Hepatocyte (in vitro differentiated cells): ENCODE data around the gene WDFY4. TPM values are rescaled to one million over a fixed set of nuclear protein-coding genes. Genes with fewer than 3 reads are reported as not detected.

Experiments used
- DNase-seq: peaks from one replicate; pipeline ENCODE4 v3.0.0-alpha.2; 2016; ENCODE audit warnings: low spot score
- H2AFZ ChIP-seq: fragments of 200-600 bp; sonication (generic); 2 replicates; pipeline ENCODE4 v1.6.0; 2016; ENCODE audit warnings: antibody characterized with exemption, mild to moderate bottlenecking
- H3K27ac ChIP-seq: fragments of 200-600 bp; sonication (generic); 2 replicates; pipeline ENCODE4 v1.5.1; 2016; ENCODE audit warnings: mild to moderate bottlenecking
- H3K27me3 ChIP-seq: fragments of 200-600 bp; sonication (generic); 2 replicates; pipeline ENCODE4 v1.6.1; 2016
- H3K36me3 ChIP-seq: fragments of 200-600 bp; sonication (generic); replicated peaks from 2 replicates; pipeline ENCODE4 v1.5.1; 2016; ENCODE audit warnings: low read depth; ENCODE audit not compliant: insufficient read depth
- H3K4me1 ChIP-seq: fragments of 200-600 bp; sonication (generic); 2 replicates; pipeline ENCODE4 v1.5.1; 2016; ENCODE audit warnings: mild to moderate bottlenecking, moderate library complexity; ENCODE audit not compliant: insufficient read depth
- H3K4me2 ChIP-seq: fragments of 200-600 bp; sonication (generic); 2 replicates; pipeline ENCODE4 v1.6.0; 2016
- H3K4me3 ChIP-seq: fragments of 200-600 bp; sonication (generic); 2 replicates; pipeline ENCODE4 v1.5.1; 2016; ENCODE audit warnings: mild to moderate bottlenecking
- H3K79me2 ChIP-seq: fragments of 200-600 bp; sonication (generic); 2 replicates; pipeline ENCODE4 v1.6.0; 2017; ENCODE audit warnings: mild to moderate bottlenecking
- H3K9me2 ChIP-seq: fragments of 200-600 bp; sonication (generic); replicated peaks from 2 replicates; pipeline ENCODE4 v1.6.0; 2017; ENCODE audit warnings: mild to moderate bottlenecking; ENCODE audit not compliant: insufficient read depth
- H3K9me3 ChIP-seq: fragments of 200-600 bp; sonication (generic); 2 replicates; pipeline ENCODE4 v1.5.1; 2016; ENCODE audit warnings: low read depth, mild to moderate bottlenecking
- H4K20me1 ChIP-seq: fragments of 200-600 bp; sonication (generic); 2 replicates; pipeline ENCODE4 v1.6.0; 2016; ENCODE audit warnings: mild to moderate bottlenecking; ENCODE audit not compliant: insufficient read depth, poor library complexity, severe bottlenecking
- CTCF ChIP-seq: fragments of 200-600 bp; sonication (generic); IDR thresholded peaks from 2 replicates; pipeline ENCODE4 v1.5.1; 2016; ENCODE audit warnings: antibody characterized with exemption, mild to moderate bottlenecking; ENCODE audit not compliant: poor library complexity
- EZH2 ChIP-seq: fragments of 200-600 bp; sonication (generic); IDR thresholded peaks from 2 replicates; pipeline ENCODE4 v1.6.1; 2016; ENCODE audit warnings: antibody characterized with exemption, mild to moderate bottlenecking, borderline replicate concordance
- EZH2phosphoT487 ChIP-seq: fragments of 200-600 bp; sonication (generic); IDR thresholded peaks from one replicate; pipeline ENCODE4 v1.6.1; 2018; ENCODE audit warnings: antibody characterized with exemption, mild to moderate bottlenecking, low read depth, moderate library complexity; ENCODE audit not compliant: unreplicated experiment, severe bottlenecking
- WGBS: methylation state at CpG from one replicate; pipeline ENCODE4 v1.1.6; 2016; ENCODE audit warnings: low lambda C conversion rate; ENCODE audit errors: missing lambda C conversion rate; 5-methylcytosine and 5-hydroxymethylcytosine counted together
- polyA plus RNA-seq: library from polyadenylated mRNA; unstranded; fragments of >200 nt; fragmentation: Nextera tagmentation; extraction: Ambion mirVana; gene quantifications from 2 replicates; pipeline ENCODE4 v1.2.1, GENCODE V29; 2016
- total RNA-seq: library from RNA; depleted of rRNA; stranded (reverse); fragments of >200 nt; gene quantifications from 2 replicates; pipeline ENCODE4 v1.2.3, GENCODE V29; 2014

The WDFY4 gene
- total and polyA plus RNA-seq, 2 experiments from 2014 or later, result 0.43 to 0.91 TPM

DNA sequence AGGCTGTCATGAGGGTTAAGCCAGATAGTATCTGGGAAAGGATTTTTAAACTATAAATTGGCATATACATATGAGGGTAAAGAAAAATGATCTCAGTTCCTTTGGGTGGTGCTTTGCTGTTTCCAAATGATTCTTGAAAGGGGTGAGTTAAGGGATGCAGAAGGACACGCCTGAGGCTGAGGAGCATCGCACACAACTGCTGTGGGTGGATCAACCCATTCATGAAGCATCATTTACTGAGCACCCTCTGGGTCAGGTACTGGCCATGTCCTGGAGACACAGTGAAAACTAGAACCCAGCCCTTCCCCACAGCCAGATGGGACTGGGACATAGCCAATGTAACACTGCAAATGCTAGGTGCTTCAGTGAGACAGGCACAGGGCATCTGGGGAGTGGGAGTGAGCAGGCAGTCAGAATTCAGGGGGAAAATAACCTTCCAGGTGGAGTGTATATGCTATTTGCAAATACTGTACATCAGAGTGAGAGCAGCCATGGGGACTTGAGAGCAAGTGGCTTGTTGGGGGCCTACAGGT, 112.1 kb downstream of the WDFY4 start:
- WGBS, result 95% methylated on average over 2 of the region's 2 CpGs
- no peak overlapping the region for H3K4me3 ChIP-seq

GRCh38 chr10:48797830-48798229, 113.2 kb downstream of the WDFY4 start:
- H3K36me3 ChIP-seq, result no peaks in the 10 kb centered on the region
- H3K4me2 ChIP-seq, result no peak overlapping the region
- no peak overlapping the region for H3K4me3 ChIP-seq
- no peaks in the 10 kb centered on the region for H3K4me1 ChIP-seq
- no peaks in the 10 kb centered on the region for H3K79me2 ChIP-seq
- H3K27ac ChIP-seq, result no peak overlapping the region
- WGBS, result 91% methylated on average over 4 of the region's 4 CpGs
- H2AFZ ChIP-seq, result no peak overlapping the region
- no peak for DNase-seq
- peaks cover 5% of the 10 kb centered on the region for H3K27me3 ChIP-seq
- H3K9me2 ChIP-seq, result no peaks in the 10 kb centered on the region
- TF ChIP-seq EZH2 (no peak), EZH2phosphoT487 (no peak), CTCF (no peak)
- no peaks in the 10 kb centered on the region for H4K20me1 ChIP-seq
- H3K9me3 ChIP-seq, result no peaks in the 10 kb centered on the region

More for the DNA sequence above, 112.1 kb downstream of the WDFY4 start:
- Histone ChIP-seq H3K4me1 (no peaks in the 10 kb centered on the region), H3K36me3 (no peaks in the 10 kb centered on the region), H3K4me2 (no peak overlapping the region), H3K27me3 (peaks cover 9% of the 10 kb centered on the region), H3K27ac (no peak overlapping the region), H3K79me2 (no peaks in the 10 kb centered on the region), H3K9me3 (no peaks in the 10 kb centered on the region), H3K9me2 (no peaks in the 10 kb centered on the region), H4K20me1 (no peaks in the 10 kb centered on the region), H2AFZ (no peak overlapping the region)
- no peak for DNase-seq
- TF ChIP-seq CTCF, result no peak
- TF ChIP-seq EZH2phosphoT487, result no peak
- TF ChIP-seq EZH2, result no peak

GRCh38 chr10:48798481-48799254, 114.0 kb downstream of the WDFY4 start:
- Histone ChIP-seq H3K36me3 (no peaks in the 10 kb centered on the region), H3K4me1 (no peaks in the 10 kb centered on the region), H3K4me3 (no peak overlapping the region), H3K9me2 (no peaks in the 10 kb centered on the region), H3K27me3 (peaks cover 5% of the 10 kb centered on the region), H3K27ac (no peak overlapping the region), H3K79me2 (no peaks in the 10 kb centered on the region), H3K4me2 (no peak overlapping the region), H2AFZ (no peak overlapping the region), H3K9me3 (no peaks in the 10 kb centered on the region), H4K20me1 (no peaks in the 10 kb centered on the region)
- DNase-seq, result no peak
- 67% methylated on average over 5 of the region's 5 CpGs for WGBS
- TF ChIP-seq EZH2phosphoT487 (no peak), EZH2 (no peak), CTCF (no peak)
